K562 (cell line): ENCODE measurements around the gene SYT7. TPM values are rescaled to one million over a fixed set of nuclear protein-coding genes. Genes with fewer than 3 reads are reported as not detected.

Experiments used
- ATAC-seq: fragments of 200-7000 bp; cut with Tn5 transposase; 3 replicates; pipeline ENCODE4 v1.9.1; 2020; ENCODE audit warnings: moderate library complexity
- BruUV-seq: library from RNA; stranded (reverse); fragments of 400-500 nt; replicated peaks from 2 replicates; lab custom pipeline; 2021; lab: Mats Ljungman, UMichigan
- CTCF ChIA-PET: fragments of 300-600 bp; formaldehyde crosslinking; extraction: SDS; loops from one replicate; lab custom pipeline; 2021; ENCODE audit warnings: low intra/inter-chr PET ratio; lab: Yijun Ruan, JAX
- POLR2A ChIA-PET: fragments of 300-600, 350-650 bp; sonication (Branson Sonifier 250); formaldehyde crosslinking; extraction: SDS; loops from one replicate; lab custom pipeline; 2021; ENCODE audit warnings: antibody characterized with exemption, inconsistent platforms; lab: Yijun Ruan, JAX
- DNase-seq, 4 experiments: peaks; one replicate each; pipeline versions ENCODE4 v3.0.0 to v3.0.0-alpha.2; 2011 to 2018; ENCODE audit warnings: low spot score in 3 of 4, mixed read lengths in 3 of 4; ENCODE audit errors: extremely low read depth in 1 of 4
- FAIRE-seq: peaks from 2 replicates; lab custom pipeline; 2011; peaks lifted over from hg19 to GRCh38; lab: Jason Lieb, UNC
- H2AFZ ChIP-seq: 2 replicates; pipeline ENCODE4 v1.6.0; 2011; ENCODE audit warnings: low read depth, low read length, control low read depth, inconsistent platforms
- H3K27ac ChIP-seq: fragments of 200-600 bp; 3 replicates; pipeline ENCODE4 v1.8.0; 2011; ENCODE audit warnings: low read depth, mild to moderate bottlenecking, control low read depth, inconsistent platforms, low read length, moderate library complexity, mixed read lengths; ENCODE audit errors: extremely low read depth
- H3K27me3 ChIP-seq, 2 experiments: fragments of 300-600 bp in 1 of 2; 2 replicates in 1 of 2; 3 replicates in 1 of 2; pipeline versions ENCODE4 v1.6.0 to v1.8.0; 2011; ENCODE audit warnings: inconsistent platforms in 2 of 2, low read length in 2 of 2, mild to moderate bottlenecking in 1 of 2, mixed read lengths in 1 of 2, moderate library complexity in 1 of 2; ENCODE audit not compliant: control insufficient read depth in 2 of 2, insufficient read depth in 2 of 2
- H3K36me3 ChIP-seq: fragments of 300-600 bp; 3 replicates; pipeline ENCODE4 v1.8.0; 2011; ENCODE audit warnings: mild to moderate bottlenecking, low read length, inconsistent platforms; ENCODE audit not compliant: control insufficient read depth, insufficient read depth
- H3K4me1 ChIP-seq, 2 experiments: fragments of 200-600 bp in 1 of 2; replicated peaks in 1 of 2; 2 replicates in 1 of 2; 3 replicates in 1 of 2; pipeline versions ENCODE4 v1.5.1 to v1.8.0; 2011; ENCODE audit warnings: inconsistent platforms in 2 of 2, low read length in 2 of 2, mild to moderate bottlenecking in 1 of 2, mixed read lengths in 1 of 2, moderate library complexity in 1 of 2; ENCODE audit not compliant: control insufficient read depth in 2 of 2, insufficient read depth in 2 of 2
- H3K4me2 ChIP-seq: 2 replicates; pipeline ENCODE4 v1.6.1; 2011; ENCODE audit warnings: low read length, control low read depth, inconsistent platforms, mixed read lengths; ENCODE audit not compliant: insufficient read depth
- H3K4me3 ChIP-seq: fragments of 200-600 bp; sonication (generic), shearing (Covaris generic); 2 replicates; pipeline ENCODE4 v1.5.1; 2016; ENCODE audit warnings: control low read depth, inconsistent platforms
- H3K79me2 ChIP-seq: fragments of 200-600 bp; 3 replicates; pipeline ENCODE4 v1.8.0; 2011; ENCODE audit warnings: low read length, inconsistent platforms; ENCODE audit not compliant: control insufficient read depth, insufficient read depth
- H3K9ac ChIP-seq, 2 experiments: 2 replicates each; pipeline versions ENCODE4 v1.6.0 to v1.6.1; 2011; ENCODE audit warnings: low read depth in 2 of 2, low read length in 2 of 2, control low read depth in 1 of 2, inconsistent platforms in 1 of 2, mild to moderate bottlenecking in 1 of 2, mixed read lengths in 1 of 2; ENCODE audit not compliant: insufficient read depth in 1 of 2
- H3K9me1 ChIP-seq: one replicate; pipeline ENCODE4 v1.6.0; 2011; ENCODE audit warnings: inconsistent platforms, mild to moderate bottlenecking, low read length, moderate library complexity; ENCODE audit not compliant: control insufficient read depth, insufficient read depth
- H3K9me3 ChIP-seq: replicated peaks from 2 replicates; pipeline ENCODE4 v1.5.1; 2011; ENCODE audit warnings: low read depth, low read length, inconsistent platforms; ENCODE audit not compliant: control insufficient read depth, insufficient read depth
- H4K20me1 ChIP-seq: replicated peaks from 2 replicates; pipeline ENCODE4 v1.6.1; 2011; ENCODE audit warnings: low read length, inconsistent platforms, mixed read lengths; ENCODE audit not compliant: control insufficient read depth, insufficient read depth
- LCOR ChIP-seq: sonication (generic); formaldehyde crosslinking; IDR thresholded peaks from 2 replicates; pipeline ENCODE4 v1.8.0; 2022; ENCODE audit warnings: mild to moderate bottlenecking, missing genetic modification reagents
- NONO ChIP-seq, 2 experiments: fragments of 200-400 bp in 1 of 2; fragments of 450-650 bp in 1 of 2; formaldehyde crosslinking in 1 of 2; IDR thresholded peaks; 2 replicates each; pipeline ENCODE4 v1.6.1; 2017; ENCODE audit warnings: low read depth in 2 of 2, mild to moderate bottlenecking in 2 of 2, moderate library complexity in 2 of 2, low read length in 1 of 2
- NR3C1 ChIP-seq: sonication (generic); formaldehyde crosslinking; IDR thresholded peaks from 2 replicates; pipeline ENCODE4 v1.8.1; 2022; ENCODE audit warnings: missing genetic modification reagents
- SLC30A9 ChIP-seq: fragments of 250-450 bp; sonication (Bioruptor Pico); IDR thresholded peaks from 2 replicates; pipeline ENCODE4 v1.8.0; 2022; ENCODE audit warnings: mild to moderate bottlenecking, moderate library complexity
- TGIF2 ChIP-seq: sonication (generic); formaldehyde crosslinking; IDR thresholded peaks from 2 replicates; pipeline ENCODE4 v1.8.1; 2022; ENCODE audit warnings: mild to moderate bottlenecking, missing genetic modification reagents, moderate library complexity
- ZBTB7A ChIP-seq: IDR thresholded peaks from 2 replicates; pipeline ENCODE4 v1.6.1; 2011; ENCODE audit warnings: low read depth, mild to moderate bottlenecking, low read length, moderate library complexity, borderline replicate concordance; ENCODE audit not compliant: control insufficient read depth
- WGBS: fragments of 100-300 bp; shearing (Covaris generic); methylation state at CpG from one replicate; pipeline ENCODE4 v1.1.6; 2016; ENCODE audit warnings: low coverage, mixed read lengths; ENCODE audit not compliant: insufficient coverage; ENCODE audit errors: missing lambda C conversion rate; 5-methylcytosine and 5-hydroxymethylcytosine counted together
- in situ Hi-C: fragments of 300-500 bp; cut with MboI; formaldehyde crosslinking; loops from 4 replicates; pipeline ENCODE4 v1.15.0; 2018; ENCODE audit warnings: inconsistent platforms, mixed read lengths
- intact Hi-C: fragments of 100-400 bp; cut with micrococcal nuclease; formaldehyde crosslinking; loops from 2 replicates; pipeline ENCODE4 v1.14.2; 2022
- polyA plus RNA-seq, 8 experiments: library from polyadenylated mRNA; depleted of rRNA in 4 of 8; stranded (reverse) in 5 of 8; unstranded in 3 of 8; fragments of >200 nt; fragmentation: Nextera tagmentation in 2 of 8; fragmentation: Illumina TruSeq in 1 of 8; extraction: Ambion mirVana in 2 of 8; extraction: Trizol in 1 of 8; gene quantifications; 2 replicates each; pipeline versions ENCODE4 v1.2.1 to v1.2.3, GENCODE V29; 2011 to 2014; ENCODE audit warnings: inconsistent platforms in 1 of 8, missing spikeins in 1 of 8
- total RNA-seq, 7 experiments: library from RNA; depleted of rRNA in 6 of 7; stranded (reverse); fragments of >200 nt in 6 of 7; fragmentation: Illumina TruSeq in 2 of 7; extraction: Trizol in 2 of 7; gene quantifications; 2 replicates each; pipeline versions ENCODE4 v1.2.1 to v1.2.3, GENCODE V29; 2011 to 2021; ENCODE audit warnings: low replicate concordance in 1 of 7

SYT7 gene
- total and polyA plus RNA-seq, 9 of the 15 experiments (the other 6 are each of a cell fraction or from before 2014, with no cell fraction given) = 0.01 to 0.51 (median 0.16) TPM; not detected in 1

GRCh38 chr11:61516675-61517572, 64.0 kb downstream of the SYT7 start (continued):
- TF ChIP-seq NONO (IDR thresholded peaks at IDR 0.05; ENCODE audit: low read depth in 2 of 2, low read length in 1 of 2) (no peak), SLC30A9 (no peak), LCOR (CRISPR knock-in tag) (no peak), TGIF2 (CRISPR knock-in tag) (no peak)

- Histone ChIP-seq H3K4me1 (peaks cover 0 to 14% of the 10 kb centered on the region in 2 experiments; a peak in 4 of 5 replicates), H3K9me3 (no peaks in the 10 kb centered on the region; the same call in 1 of the 2 replicates), H3K27me3 (peaks cover 23 to 54% of the 10 kb centered on the region in 2 experiments; a peak in 4 of 5 replicates), H3K4me3 (no peak overlapping the region), H3K4me2 (peak overlapping the region; percentile 16), H4K20me1 (peaks cover 10% of the 10 kb centered on the region; the same call in 1 of the 2 replicates), H3K36me3 (no peaks in the 10 kb centered on the region), H3K9me1 (no peaks in the 10 kb centered on the region), H2AFZ (0 out of 2 replicates have a peak overlapping the region, but pooled peaks have one; percentile 16), H3K27ac (no peak overlapping the region), H3K9ac (peak overlapping the region in 1 of 2 experiments; percentile 80; a peak in 2 of 4 replicates), H3K79me2 (no peaks in the 10 kb centered on the region)
- no peak for FAIRE-seq
- WGBS = 27% methylated on average over 14 of the region's 22 CpGs
- intact Hi-C loops = no loop called here
- peak; percentile 12; the same call in 1 of the 3 replicates for ATAC-seq
- TF ChIP-seq NR3C1 (CRISPR knock-in tag) (no peak), ZBTB7A (0 out of 2 replicates have a peak, but pooled peaks have one; percentile 17)
- no TSS peak for BruUV-seq
- in situ Hi-C loops = no loop called here
- peak in 3 of 4 experiments; percentile 37 to 66 (median 64) for DNase-seq
- ChIA-PET POLR2A (interaction anchor here (1.0 to 2.2 kb wide), 5 partner anchors 10 to 113 kb away, joined by 3 to 8 read pairs (median 4); partner anchors contain the start of genes CPSF7 and SDHAF2), CTCF (interaction anchor here (0.8 to 2.5 kb wide), 3 partner anchors 39 to 70 kb away, joined by 3 to 23 read pairs (median 14); partner anchors contain the start of gene SYT7)
Measured at GRCh38 chr11:61516191-61516590, 64.7 kb downstream of the SYT7 start.
